Dedifferentiated amniotic fluid mesenchymal stem cell (primary cell): ENCODE results near the gene RAPGEF1.
A peak's percentile ranks its signal among the peaks of the same experiment; 100 is the strongest.

Experiments
- DNase-seq: peaks from one replicate; pipeline ENCODE4 v3.0.0-alpha.2; 2016; ENCODE audit errors: extremely low spot score

The RAPGEF1 gene

GRCh38 chr9:131624636-131625507, 115.0 kb downstream of the RAPGEF1 start:
- DNase-seq = no peak

GRCh38 chr9:131623655-131624330, 116.1 kb downstream of the RAPGEF1 start:
- DNase-seq = no peak

- no peak for DNase-seq
These were observed 117.4 kb downstream of the RAPGEF1 start for GRCh38 chr9:131622523-131622922.

- DNase-seq = no peak
These were observed 118.1 kb downstream of the RAPGEF1 start for GRCh38 chr9:131621551-131622358.

GRCh38 chr9:131620764-131621520, 118.9 kb downstream of the RAPGEF1 start:
- no peak for DNase-seq

GRCh38 chr9:131619680-131620079, 120.2 kb downstream of the RAPGEF1 start:
- DNase-seq = no peak

- DNase-seq = no peak
These were observed 121.1 kb downstream of the RAPGEF1 start for GRCh38 chr9:131618785-131619184.

GRCh38 chr9:131618071-131618479, 121.8 kb downstream of the RAPGEF1 start:
- no peak for DNase-seq

- DNase-seq = no peak
These were observed 122.3 kb downstream of the RAPGEF1 start for GRCh38 chr9:131617611-131618010.

- DNase-seq = no peak
These were observed 122.8 kb downstream of the RAPGEF1 start for GRCh38 chr9:131616983-131617604.

- DNase-seq = no peak
These were observed 125.4 kb downstream of the RAPGEF1 start for GRCh38 chr9:131614340-131614915.

GRCh38 chr9:131613921-131614320, 126.0 kb downstream of the RAPGEF1 start:
- DNase-seq = no peak

GRCh38 chr9:131612851-131613250, 127.0 kb downstream of the RAPGEF1 start:
- no peak for DNase-seq

- no peak for DNase-seq
These were observed 128.1 kb downstream of the RAPGEF1 start for GRCh38 chr9:131611586-131612315.

GRCh38 chr9:131610231-131610761, 129.6 kb downstream of the RAPGEF1 start:
- no peak for DNase-seq

GRCh38 chr9:131609099-131609830, 130.6 kb downstream of the RAPGEF1 start:
- peak; percentile 68 for DNase-seq

GRCh38 chr9:131608493-131609037, 131.3 kb downstream of the RAPGEF1 start:
- DNase-seq = peak; percentile 85

- DNase-seq = no peak
These were observed 132.3 kb downstream of the RAPGEF1 start for GRCh38 chr9:131607591-131607990.
